ENCODE data around the gene DENND10. TPM values are rescaled to one million over a fixed set of nuclear protein-coding genes. Genes with fewer than 3 reads are reported as not detected.
"Not testable (repeated sequence)": the region's sequence is repeated elsewhere in the genome, so short reads cannot be mapped to it uniquely, and the experiment has no call there.

The DENND10 gene
- total and polyA plus RNA-seq, 2 experiments from 2014 or later = 41.4 to 41.8 TPM

DNA sequence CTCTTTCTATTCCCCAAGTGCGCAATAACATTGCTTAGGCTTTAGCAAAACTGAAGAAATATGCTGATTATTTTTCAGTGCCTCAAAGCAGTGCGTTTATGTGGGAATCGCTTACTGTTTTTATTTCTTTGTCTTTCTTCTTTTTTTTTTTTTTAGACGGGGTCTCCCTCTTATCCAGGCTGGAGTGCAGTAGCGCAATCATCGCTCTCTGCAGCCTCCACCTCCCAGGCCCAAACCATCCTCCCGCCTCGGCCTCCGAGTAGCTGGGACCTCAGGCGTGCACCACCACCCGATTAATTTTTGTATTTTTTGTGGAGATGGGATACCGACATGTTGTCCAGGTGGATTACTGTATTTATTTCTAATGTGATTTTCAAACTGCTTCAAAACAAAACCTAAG lies 1.2 kb downstream of the DENND10 start (continued):
- TF ChIP-seq, protein P1, sequence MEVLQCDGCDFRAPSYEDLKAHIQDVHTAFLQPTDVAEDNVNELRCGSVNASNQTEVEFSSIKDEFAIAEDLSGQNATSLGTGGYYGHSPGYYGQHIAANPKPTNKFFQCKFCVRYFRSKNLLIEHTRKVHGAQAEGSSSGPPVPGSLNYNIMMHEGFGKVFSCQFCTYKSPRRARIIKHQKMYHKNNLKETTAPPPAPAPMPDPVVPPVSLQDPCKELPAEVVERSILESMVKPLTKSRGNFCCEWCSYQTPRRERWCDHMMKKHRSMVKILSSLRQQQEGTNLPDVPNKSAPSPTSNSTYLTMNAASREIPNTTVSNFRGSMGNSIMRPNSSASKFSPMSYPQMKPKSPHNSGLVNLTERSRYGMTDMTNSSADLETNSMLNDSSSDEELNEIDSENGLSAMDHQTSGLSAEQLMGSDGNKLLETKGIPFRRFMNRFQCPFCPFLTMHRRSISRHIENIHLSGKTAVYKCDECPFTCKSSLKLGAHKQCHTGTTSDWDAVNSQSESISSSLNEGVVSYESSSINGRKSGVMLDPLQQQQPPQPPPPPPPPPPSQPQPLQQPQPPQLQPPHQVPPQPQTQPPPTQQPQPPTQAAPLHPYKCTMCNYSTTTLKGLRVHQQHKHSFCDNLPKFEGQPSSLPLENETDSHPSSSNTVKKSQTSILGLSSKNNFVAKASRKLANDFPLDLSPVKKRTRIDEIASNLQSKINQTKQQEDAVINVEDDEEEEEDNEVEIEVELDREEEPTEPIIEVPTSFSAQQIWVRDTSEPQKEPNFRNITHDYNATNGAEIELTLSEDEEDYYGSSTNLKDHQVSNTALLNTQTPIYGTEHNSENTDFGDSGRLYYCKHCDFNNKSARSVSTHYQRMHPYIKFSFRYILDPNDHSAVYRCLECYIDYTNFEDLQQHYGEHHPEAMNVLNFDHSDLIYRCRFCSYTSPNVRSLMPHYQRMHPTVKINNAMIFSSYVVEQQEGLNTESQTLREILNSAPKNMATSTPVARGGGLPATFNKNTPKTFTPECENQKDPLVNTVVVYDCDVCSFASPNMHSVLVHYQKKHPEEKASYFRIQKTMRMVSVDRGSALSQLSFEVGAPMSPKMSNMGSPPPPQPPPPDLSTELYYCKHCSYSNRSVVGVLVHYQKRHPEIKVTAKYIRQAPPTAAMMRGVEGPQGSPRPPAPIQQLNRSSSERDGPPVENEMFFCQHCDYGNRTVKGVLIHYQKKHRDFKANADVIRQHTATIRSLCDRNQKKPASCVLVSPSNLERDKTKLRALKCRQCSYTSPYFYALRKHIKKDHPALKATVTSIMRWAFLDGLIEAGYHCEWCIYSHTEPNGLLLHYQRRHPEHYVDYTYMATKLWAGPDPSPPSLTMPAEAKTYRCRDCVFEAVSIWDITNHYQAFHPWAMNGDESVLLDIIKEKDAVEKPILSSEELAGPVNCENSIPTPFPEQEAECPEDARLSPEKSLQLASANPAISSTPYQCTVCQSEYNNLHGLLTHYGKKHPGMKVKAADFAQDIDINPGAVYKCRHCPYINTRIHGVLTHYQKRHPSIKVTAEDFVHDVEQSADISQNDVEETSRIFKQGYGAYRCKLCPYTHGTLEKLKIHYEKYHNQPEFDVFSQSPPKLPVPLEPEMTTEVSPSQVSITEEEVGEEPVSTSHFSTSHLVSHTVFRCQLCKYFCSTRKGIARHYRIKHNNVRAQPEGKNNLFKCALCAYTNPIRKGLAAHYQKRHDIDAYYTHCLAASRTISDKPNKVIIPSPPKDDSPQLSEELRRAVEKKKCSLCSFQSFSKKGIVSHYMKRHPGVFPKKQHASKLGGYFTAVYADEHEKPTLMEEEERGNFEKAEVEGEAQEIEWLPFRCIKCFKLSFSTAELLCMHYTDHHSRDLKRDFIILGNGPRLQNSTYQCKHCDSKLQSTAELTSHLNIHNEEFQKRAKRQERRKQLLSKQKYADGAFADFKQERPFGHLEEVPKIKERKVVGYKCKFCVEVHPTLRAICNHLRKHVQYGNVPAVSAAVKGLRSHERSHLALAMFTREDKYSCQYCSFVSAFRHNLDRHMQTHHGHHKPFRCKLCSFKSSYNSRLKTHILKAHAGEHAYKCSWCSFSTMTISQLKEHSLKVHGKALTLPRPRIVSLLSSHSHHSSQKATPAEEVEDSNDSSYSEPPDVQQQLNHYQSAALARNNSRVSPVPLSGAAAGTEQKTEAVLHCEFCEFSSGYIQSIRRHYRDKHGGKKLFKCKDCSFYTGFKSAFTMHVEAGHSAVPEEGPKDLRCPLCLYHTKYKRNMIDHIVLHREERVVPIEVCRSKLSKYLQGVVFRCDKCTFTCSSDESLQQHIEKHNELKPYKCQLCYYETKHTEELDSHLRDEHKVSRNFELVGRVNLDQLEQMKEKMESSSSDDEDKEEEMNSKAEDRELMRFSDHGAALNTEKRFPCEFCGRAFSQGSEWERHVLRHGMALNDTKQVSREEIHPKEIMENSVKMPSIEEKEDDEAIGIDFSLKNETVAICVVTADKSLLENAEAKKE (CRISPR knock-in tag; IDR thresholded peaks at IDR 0.05) = no peak
- TF ChIP-seq CTCF (conservative IDR thresholded peaks at IDR 0.05; ENCODE audit: low read depth in 2 of 2) = no peak

DNA sequence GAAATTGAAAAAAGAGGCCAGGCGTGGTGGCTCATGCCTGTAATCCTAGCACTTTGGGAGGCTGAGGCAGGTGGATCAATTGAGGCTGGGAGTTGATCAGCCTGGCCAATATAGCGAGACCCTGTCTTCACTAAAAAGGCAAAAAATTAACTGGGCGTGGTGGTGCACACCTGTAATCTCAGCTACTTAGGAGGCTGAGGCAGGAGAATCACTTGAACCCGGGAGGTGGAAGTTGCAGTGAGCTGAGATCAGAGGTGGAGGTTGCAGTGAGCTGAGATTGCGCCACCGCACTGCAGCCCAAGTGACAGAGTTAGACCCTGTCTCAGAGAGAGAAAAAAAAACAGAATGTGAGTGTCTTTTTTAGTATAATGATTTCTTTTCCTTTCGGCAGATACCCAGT lies 2.0 kb downstream of the DENND10 start:
- H2AFZ ChIP-seq; H3K4me3 ChIP-seq; H3K4me1 Mint-ChIP-seq; H3K4me2 ChIP-seq; H3K27ac ChIP-seq (ENCODE audit: low read depth); H3K27ac Mint-ChIP-seq; H3K27me3 ChIP-seq (ENCODE audit: insufficient read depth); H3K9me2 ChIP-seq (ENCODE audit: insufficient read depth); H3K27me3 Mint-ChIP-seq (ENCODE audit: insufficient read depth, low read depth, poor library complexity); DNase-seq (ENCODE audit: low spot score); H3K9me3 Mint-ChIP-seq; H3K4me1 ChIP-seq (ENCODE audit: insufficient read depth); ATAC-seq; H3F3A ChIP-seq (replicated peaks; ENCODE audit: low read depth): not testable (repeated sequence)
- peaks cover 26% of the 10 kb centered on the region for H3K36me3 ChIP-seq (ENCODE audit: insufficient read depth)
- Mint-ChIP-seq H3K36me3 (ENCODE audit: low read depth) (peaks cover 19% of the 10 kb centered on the region), H3K4me3 (peak overlapping the region; percentile 21; the same call in 1 of the 3 replicates)
- H4K20me1 ChIP-seq (replicated peaks; ENCODE audit: insufficient read depth) = peaks cover 15% of the 10 kb centered on the region
- peaks cover 18% of the 10 kb centered on the region for H3K79me2 ChIP-seq (replicated peaks; ENCODE audit: insufficient read depth)

DNA sequence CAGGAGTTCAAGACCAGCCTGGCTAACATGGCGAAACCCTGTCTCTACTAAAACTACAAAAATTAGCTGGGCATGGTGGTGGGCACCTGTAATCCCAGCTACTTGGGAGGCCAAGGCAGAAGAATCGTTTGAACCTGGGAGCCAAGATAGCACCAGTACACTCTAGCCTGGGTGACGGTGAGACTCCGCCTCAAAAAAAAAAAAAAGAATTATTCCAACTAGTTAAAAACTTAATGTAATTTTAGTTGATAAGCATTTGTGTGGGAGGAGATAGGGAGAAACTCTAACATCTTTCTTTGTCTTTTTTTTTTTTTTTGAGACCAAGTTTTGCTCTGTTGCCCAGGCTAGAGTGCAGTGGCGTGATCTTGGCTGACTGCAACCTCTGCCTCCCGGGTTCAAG lies 3.2 kb downstream of the DENND10 start:
- H4K20me1 ChIP-seq (replicated peaks; ENCODE audit: insufficient read depth) = peaks cover 15% of the 10 kb centered on the region
- H3K27ac Mint-ChIP-seq; H3K27ac ChIP-seq (ENCODE audit: low read depth); H3K9me3 Mint-ChIP-seq; H3K27me3 ChIP-seq (ENCODE audit: insufficient read depth); H3K4me1 ChIP-seq (ENCODE audit: insufficient read depth); H3K4me1 Mint-ChIP-seq; ATAC-seq; H3K9me2 ChIP-seq (ENCODE audit: insufficient read depth); H3F3A ChIP-seq (replicated peaks; ENCODE audit: low read depth); H2AFZ ChIP-seq; DNase-seq (ENCODE audit: low spot score); H3K27me3 Mint-ChIP-seq (ENCODE audit: insufficient read depth, low read depth, poor library complexity); H3K4me2 ChIP-seq; H3K4me3 Mint-ChIP-seq; H3K4me3 ChIP-seq: not testable (repeated sequence)
- H3K36me3 Mint-ChIP-seq (ENCODE audit: low read depth) = peaks cover 28% of the 10 kb centered on the region
- peaks cover 36% of the 10 kb centered on the region for H3K36me3 ChIP-seq (ENCODE audit: insufficient read depth)
- peaks cover 18% of the 10 kb centered on the region for H3K79me2 ChIP-seq (replicated peaks; ENCODE audit: insufficient read depth)

DNA sequence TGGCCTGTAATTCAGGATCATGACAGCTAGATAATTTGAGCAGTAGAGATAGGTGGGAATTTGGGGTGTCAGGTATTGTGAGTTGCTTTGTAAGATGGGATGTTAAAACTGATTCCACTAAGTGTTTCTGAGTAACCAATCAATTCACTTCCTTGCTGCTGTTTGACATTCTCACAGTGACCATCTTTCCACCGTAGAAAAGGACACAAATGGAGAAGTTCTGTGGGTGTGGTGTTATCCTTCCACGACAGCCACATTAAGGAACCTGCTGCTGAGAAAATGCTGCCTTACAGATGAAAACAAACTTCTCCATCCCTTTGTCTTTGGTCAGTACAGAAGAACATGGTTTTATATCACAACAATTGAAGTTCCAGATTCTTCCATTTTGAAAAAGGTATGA lies 3.9 kb downstream of the DENND10 start:
- not testable (repeated sequence) for ATAC-seq; H3K4me3 ChIP-seq; H3K9me2 ChIP-seq (ENCODE audit: insufficient read depth); H3K4me3 Mint-ChIP-seq; H3F3A ChIP-seq (replicated peaks; ENCODE audit: low read depth); H3K27me3 ChIP-seq (ENCODE audit: insufficient read depth); H3K9me3 Mint-ChIP-seq; H3K27ac Mint-ChIP-seq; H3K4me1 ChIP-seq (ENCODE audit: insufficient read depth); H2AFZ ChIP-seq; H3K27ac ChIP-seq (ENCODE audit: low read depth); H3K27me3 Mint-ChIP-seq (ENCODE audit: insufficient read depth, low read depth, poor library complexity); DNase-seq (ENCODE audit: low spot score); H3K4me2 ChIP-seq; H3K4me1 Mint-ChIP-seq
- peaks cover 36% of the 10 kb centered on the region for H3K36me3 ChIP-seq (ENCODE audit: insufficient read depth)
- H4K20me1 ChIP-seq (replicated peaks; ENCODE audit: insufficient read depth) = peaks cover 15% of the 10 kb centered on the region
- H3K79me2 ChIP-seq (replicated peaks; ENCODE audit: insufficient read depth) = peaks cover 18% of the 10 kb centered on the region
- H3K36me3 Mint-ChIP-seq (ENCODE audit: low read depth) = peaks cover 34% of the 10 kb centered on the region

Data from GM23338 (cell line).